GM19238 (cell line): ENCODE measurements around the gene LYPD6B.

ENCODE experiments used
- DNase-seq: peaks from one replicate; pipeline ENCODE4 v3.0.0; 2011; ENCODE audit warnings: low spot score; ENCODE audit not compliant: insufficient read length

LYPD6B gene

GRCh38 chr2:149070681-149071320 is 32.3 kb downstream of the LYPD6B start:
- DNase-seq, result no peak

- no peak for DNase-seq
These were observed 36.6 kb downstream of the LYPD6B start for GRCh38 chr2:149075105-149075504.

GRCh38 chr2:149075853-149076252 is 37.4 kb downstream of the LYPD6B start:
- no peak for DNase-seq

- no peak for DNase-seq
These were observed 38.4 kb downstream of the LYPD6B start for GRCh38 chr2:149076863-149077412.

- DNase-seq, result no peak
These were observed 39.4 kb downstream of the LYPD6B start for GRCh38 chr2:149077861-149078260.

GRCh38 chr2:149080099-149080498 is 41.6 kb downstream of the LYPD6B start:
- DNase-seq, result no peak

- DNase-seq, result no peak
These were observed 42.5 kb downstream of the LYPD6B start for GRCh38 chr2:149080971-149081370.

- no peak for DNase-seq
These were observed 43.6 kb downstream of the LYPD6B start for GRCh38 chr2:149082079-149082478.

- no peak for DNase-seq
These were observed 44.2 kb downstream of the LYPD6B start for GRCh38 chr2:149082735-149083134.

GRCh38 chr2:149084924-149085795 is 46.7 kb downstream of the LYPD6B start:
- DNase-seq, result no peak

GRCh38 chr2:149087751-149088150 is 49.3 kb downstream of the LYPD6B start:
- no peak for DNase-seq

GRCh38 chr2:149089068-149089467 is 50.6 kb downstream of the LYPD6B start:
- DNase-seq, result no peak

GRCh38 chr2:149090706-149091105 is 52.2 kb downstream of the LYPD6B start:
- DNase-seq, result no peak

GRCh38 chr2:149093579-149093978 is 55.1 kb downstream of the LYPD6B start:
- no peak for DNase-seq

GRCh38 chr2:149094217-149095015 is 55.9 kb downstream of the LYPD6B start:
- DNase-seq, result no peak

GRCh38 chr2:149098701-149099100 is 60.2 kb downstream of the LYPD6B start:
- DNase-seq, result no peak

GRCh38 chr2:149099298-149099697 is 60.8 kb downstream of the LYPD6B start:
- no peak for DNase-seq

- DNase-seq, result no peak
These were observed 62.5 kb downstream of the LYPD6B start for GRCh38 chr2:149100739-149101699.

GRCh38 chr2:149101818-149102217 is 63.3 kb downstream of the LYPD6B start:
- no peak for DNase-seq

- DNase-seq, result no peak
These were observed 64.7 kb downstream of the LYPD6B start for GRCh38 chr2:149103081-149103620.
